PFSK-1 (cell line): Measurements from ENCODE around the gene SLC39A9.

Experiments used
- FOXP2 ChIP-seq: optimal IDR thresholded peaks from 2 replicates; pipeline ENCODE3; 2011; ENCODE audit warnings: borderline replicate concordance, control low read depth, inconsistent platforms; ENCODE audit not compliant: insufficient read depth; ENCODE audit errors: extremely low read length, extremely low read depth
- POLR2AphosphoS5 ChIP-seq: IDR thresholded peaks from 2 replicates; pipeline ENCODE4 v1.6.1; 2012; ENCODE audit warnings: low read depth, mild to moderate bottlenecking, control low read depth, low read length, moderate library complexity
- REST ChIP-seq, 2 experiments: IDR thresholded peaks; 2 replicates each; pipeline versions ENCODE4 v1.6.1 to v1.8.0; 2011 to 2012; ENCODE audit warnings: low read depth in 2 of 2, low read length in 2 of 2, control low read depth in 1 of 2, inconsistent platforms in 1 of 2, mild to moderate bottlenecking in 1 of 2, moderate library complexity in 1 of 2; ENCODE audit not compliant: insufficient read depth in 1 of 2
- SIN3A ChIP-seq: IDR thresholded peaks from 2 replicates; pipeline ENCODE4 v1.6.1; 2012; ENCODE audit warnings: mild to moderate bottlenecking, low read length, moderate library complexity, borderline replicate concordance; ENCODE audit not compliant: insufficient read depth
- TAF1 ChIP-seq: IDR thresholded peaks from 2 replicates; pipeline ENCODE4 v1.6.1; 2012; ENCODE audit warnings: low read length, control low read depth, borderline replicate concordance; ENCODE audit not compliant: insufficient read depth

Gene SLC39A9

DNA sequence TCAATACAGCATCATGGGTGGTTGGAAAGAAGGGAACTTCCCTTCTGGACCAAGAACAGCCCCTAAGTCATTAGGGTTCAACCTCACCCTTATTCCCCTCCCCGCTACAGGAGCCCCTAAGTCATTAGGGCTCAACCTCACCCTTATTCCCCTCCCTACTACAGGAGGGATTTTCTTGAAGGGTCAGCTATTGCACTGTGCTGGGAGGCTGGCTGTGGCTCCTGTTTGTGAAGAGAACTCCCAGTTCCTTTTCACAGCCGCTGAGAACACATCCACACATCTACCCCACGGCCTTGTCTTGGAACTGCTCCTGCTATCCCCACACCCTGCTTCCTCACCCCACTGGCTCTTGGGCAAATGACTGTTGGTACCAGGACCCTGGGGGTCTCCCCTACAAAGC lies 45.3 kb upstream of the SLC39A9 start:
- no peak for TF ChIP-seq TAF1

DNA sequence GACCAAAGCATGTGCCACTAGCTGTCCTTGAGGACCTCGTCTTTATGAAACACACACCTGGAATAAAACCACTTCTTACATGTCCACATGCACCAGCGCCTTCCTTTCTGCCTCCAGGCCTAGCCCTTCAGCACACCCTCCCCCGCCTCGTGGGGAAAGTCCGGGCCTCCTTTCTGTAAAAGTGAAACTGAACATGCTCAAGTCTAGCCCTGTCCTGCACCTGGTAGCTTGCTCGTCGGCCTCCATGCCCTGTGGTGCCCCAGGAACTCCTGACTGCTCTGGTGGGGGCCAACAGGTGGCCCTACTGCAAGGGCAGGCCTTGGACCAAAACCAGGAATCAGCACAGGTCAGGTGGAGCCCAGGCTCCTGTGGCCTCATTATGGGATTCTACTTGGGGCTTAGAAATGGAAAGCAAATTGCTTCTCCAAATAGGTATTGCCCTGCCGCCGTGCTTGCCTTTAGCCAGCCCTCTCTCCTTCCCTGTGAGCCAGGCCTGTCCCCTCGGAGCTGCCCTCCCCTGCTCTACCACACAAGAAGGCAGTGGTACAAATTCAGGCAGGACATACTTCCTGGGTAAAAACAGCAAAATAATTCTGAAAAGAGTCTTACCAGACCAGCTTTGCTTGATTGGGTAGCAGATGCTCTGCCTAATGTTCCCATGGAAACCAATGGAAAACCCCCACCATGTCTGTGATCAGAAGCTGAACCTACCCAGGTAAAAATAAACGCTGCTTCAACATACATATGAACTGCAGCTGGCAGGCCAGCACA lies 43.9 kb upstream of the SLC39A9 start:
- no peak for TF ChIP-seq POLR2AphosphoS5
- TF ChIP-seq FOXP2, result no peak
- TF ChIP-seq TAF1, result no peak
- no peak for TF ChIP-seq SIN3A
- no peak for TF ChIP-seq REST (IDR thresholded peaks at IDR 0.05; ENCODE audit: insufficient read depth in 1 of 2, low read depth in 2 of 2, low read length in 2 of 2)

GRCh38 chr14:69355154-69355597 lies 43.3 kb upstream of the SLC39A9 start:
- no peak for TF ChIP-seq TAF1
- TF ChIP-seq SIN3A, result no peak
- TF ChIP-seq POLR2AphosphoS5, result no peak
- TF ChIP-seq FOXP2, result no peak
- TF ChIP-seq REST (IDR thresholded peaks at IDR 0.05; ENCODE audit: insufficient read depth in 1 of 2, low read depth in 2 of 2, low read length in 2 of 2), result no peak

DNA sequence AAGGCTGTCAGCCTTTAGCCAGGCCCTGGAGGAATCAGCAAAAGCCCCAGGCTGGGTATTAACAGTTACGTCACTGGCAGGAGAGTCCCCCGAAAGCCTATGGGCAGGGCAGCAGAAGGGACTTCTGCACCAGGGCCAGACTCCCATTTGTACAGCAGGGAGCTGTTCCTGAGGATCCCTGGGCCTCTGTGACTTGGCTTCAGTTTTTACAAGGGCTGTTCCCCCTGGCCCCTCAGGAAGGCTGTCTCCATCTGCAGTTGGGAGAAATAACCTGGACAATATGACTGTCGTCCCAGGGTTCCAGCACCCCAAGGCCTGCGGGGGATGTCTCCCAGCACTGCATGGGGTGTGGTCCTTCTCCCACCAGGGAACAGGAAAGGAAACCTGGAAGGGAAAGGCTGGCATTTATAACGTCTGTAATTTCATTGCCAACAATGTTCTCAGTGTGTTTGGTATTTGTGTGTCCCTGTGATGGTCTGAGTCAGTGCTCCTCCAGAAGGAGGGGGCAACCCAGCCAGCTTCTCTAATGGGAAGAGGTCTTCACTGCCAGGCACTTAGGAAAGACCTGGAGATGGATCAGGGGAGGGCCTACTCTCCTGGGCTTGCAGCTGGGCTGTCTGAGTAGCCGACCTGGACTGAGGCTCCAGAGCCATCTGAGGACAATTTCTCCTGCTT lies 42.7 kb upstream of the SLC39A9 start:
- TF ChIP-seq REST (IDR thresholded peaks at IDR 0.05; ENCODE audit: insufficient read depth in 1 of 2, low read depth in 2 of 2, low read length in 2 of 2) (no peak), SIN3A (no peak), POLR2AphosphoS5 (no peak), TAF1 (no peak)

- no peak for TF ChIP-seq REST (IDR thresholded peaks at IDR 0.05; ENCODE audit: insufficient read depth in 1 of 2, low read depth in 2 of 2, low read length in 2 of 2)
- no peak for TF ChIP-seq POLR2AphosphoS5
- TF ChIP-seq TAF1, result no peak
- no peak for TF ChIP-seq FOXP2
- TF ChIP-seq SIN3A, result no peak
These were observed 41.5 kb upstream of the SLC39A9 start for GRCh38 chr14:69356903-69357543.
